ENCODE data around the gene BARD1.

The BARD1 gene

GRCh38 chr2:214808981-214809750, at the start of gene BARD1:
Gene BARD1, minus strand, starts transcription at chr2:214809683. Its CDS starts 114 bp downstream, at chr2:214809569.
- no peaks in the 10 kb centered on the region for H3K27me3 ChIP-seq (ENCODE audit: control insufficient read depth in 5 of 5, insufficient read depth in 4 of 5, low read length in 5 of 5)
- peaks cover 0 to 25% (median 22%) of the 10 kb centered on the region in 5 donors for H3K4me1 ChIP-seq (ENCODE audit: control insufficient read depth in 5 of 5, insufficient read depth in 5 of 5, low read length in 5 of 5)

DNA sequence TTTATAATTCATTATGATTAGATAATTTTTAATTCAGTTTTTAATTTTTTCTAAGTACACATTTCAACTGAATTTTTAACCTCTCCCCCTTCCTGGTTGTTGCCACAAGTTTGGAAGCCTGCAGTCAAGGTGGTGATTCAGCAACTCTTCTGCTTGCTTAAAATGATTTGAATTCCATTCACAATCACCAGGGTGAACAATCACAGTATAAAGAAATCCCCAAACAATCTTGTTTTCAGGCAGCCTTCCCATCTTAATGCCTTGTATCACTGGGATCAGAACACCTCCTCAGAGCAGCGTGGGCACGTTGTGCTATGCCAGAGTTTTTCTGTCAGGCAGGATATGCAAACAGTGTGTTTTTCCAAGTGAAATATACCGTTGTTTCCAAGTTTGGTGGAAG, 46.7 kb upstream of the BARD1 start:
- Histone ChIP-seq H3K36me3 (ENCODE audit: control insufficient read depth in 5 of 5, insufficient read depth in 5 of 5, low read length in 5 of 5) (no peaks in the 10 kb centered on the region), H3K4me3 (ENCODE audit: low read depth in 1 of 5, low read length in 5 of 5) (no peak overlapping the region), H3K27me3 (ENCODE audit: control insufficient read depth in 5 of 5, insufficient read depth in 4 of 5, low read length in 5 of 5) (no peaks in the 10 kb centered on the region), H3K27ac (ENCODE audit: low read depth, low read length) (no peak overlapping the region), H3K9ac (ENCODE audit: low read length in 5 of 5) (no peak overlapping the region), H3K4me1 (ENCODE audit: control insufficient read depth in 5 of 5, insufficient read depth in 5 of 5, low read length in 5 of 5) (no peaks in the 10 kb centered on the region), H3K9me3 (ENCODE audit: control insufficient read depth in 5 of 5, low read length in 5 of 5) (no peaks in the 10 kb centered on the region)

More at GRCh38 chr2:214808981-214809750, at the start of gene BARD1:
- peak within 1 kb of the TSS; percentile 76 for H3K27ac ChIP-seq (ENCODE audit: low read depth, low read length)
- H3K9ac ChIP-seq (ENCODE audit: low read length in 5 of 5), result peak within 1 kb of the TSS in 4 of 5 donors; percentile 79 to 87 (median 83)
- H3K4me3 ChIP-seq (ENCODE audit: low read depth in 1 of 5, low read length in 5 of 5), result peak within 1 kb of the TSS; percentile 80 to 92 (median 87)
- no peaks in the 10 kb centered on the region for H3K9me3 ChIP-seq (ENCODE audit: control insufficient read depth in 5 of 5, low read length in 5 of 5)
- H3K36me3 ChIP-seq (ENCODE audit: control insufficient read depth in 5 of 5, insufficient read depth in 5 of 5, low read length in 5 of 5), result no peaks in the 10 kb centered on the region

GRCh38 chr2:214853906-214854305, 44.4 kb upstream of the BARD1 start:
- Histone ChIP-seq H3K36me3 (ENCODE audit: control insufficient read depth in 5 of 5, insufficient read depth in 5 of 5, low read length in 5 of 5) (no peaks in the 10 kb centered on the region), H3K9me3 (ENCODE audit: control insufficient read depth in 5 of 5, low read length in 5 of 5) (no peaks in the 10 kb centered on the region), H3K4me1 (ENCODE audit: control insufficient read depth in 5 of 5, insufficient read depth in 5 of 5, low read length in 5 of 5) (no peaks in the 10 kb centered on the region), H3K27me3 (ENCODE audit: control insufficient read depth in 5 of 5, insufficient read depth in 4 of 5, low read length in 5 of 5) (no peaks in the 10 kb centered on the region), H3K4me3 (ENCODE audit: low read depth in 1 of 5, low read length in 5 of 5) (no peak overlapping the region), H3K27ac (ENCODE audit: low read depth, low read length) (no peak overlapping the region), H3K9ac (ENCODE audit: low read length in 5 of 5) (no peak overlapping the region)

GRCh38 chr2:214843823-214844222, 34.3 kb upstream of the BARD1 start:
- Histone ChIP-seq H3K27ac (ENCODE audit: low read depth, low read length) (no peak overlapping the region), H3K27me3 (ENCODE audit: control insufficient read depth in 5 of 5, insufficient read depth in 4 of 5, low read length in 5 of 5) (no peaks in the 10 kb centered on the region), H3K36me3 (ENCODE audit: control insufficient read depth in 5 of 5, insufficient read depth in 5 of 5, low read length in 5 of 5) (no peaks in the 10 kb centered on the region), H3K9me3 (ENCODE audit: control insufficient read depth in 5 of 5, low read length in 5 of 5) (no peaks in the 10 kb centered on the region), H3K9ac (ENCODE audit: low read length in 5 of 5) (no peak overlapping the region), H3K4me3 (ENCODE audit: low read depth in 1 of 5, low read length in 5 of 5) (no peak overlapping the region), H3K4me1 (ENCODE audit: control insufficient read depth in 5 of 5, insufficient read depth in 5 of 5, low read length in 5 of 5) (peaks cover 0 to 1% (median 0%) of the 10 kb centered on the region in 5 donors)

GRCh38 chr2:214839464-214839863, 30.0 kb upstream of the BARD1 start:
- Histone ChIP-seq H3K9me3 (ENCODE audit: control insufficient read depth in 5 of 5, low read length in 5 of 5) (no peaks in the 10 kb centered on the region), H3K4me1 (ENCODE audit: control insufficient read depth in 5 of 5, insufficient read depth in 5 of 5, low read length in 5 of 5) (peaks cover 0 to 1% (median 0%) of the 10 kb centered on the region in 5 donors), H3K27ac (ENCODE audit: low read depth, low read length) (no peak overlapping the region), H3K9ac (ENCODE audit: low read length in 5 of 5) (no peak overlapping the region), H3K27me3 (ENCODE audit: control insufficient read depth in 5 of 5, insufficient read depth in 4 of 5, low read length in 5 of 5) (no peaks in the 10 kb centered on the region), H3K4me3 (ENCODE audit: low read depth in 1 of 5, low read length in 5 of 5) (no peak overlapping the region), H3K36me3 (ENCODE audit: control insufficient read depth in 5 of 5, insufficient read depth in 5 of 5, low read length in 5 of 5) (no peaks in the 10 kb centered on the region)

GRCh38 chr2:214837466-214837865, 28.0 kb upstream of the BARD1 start:
- H3K9me3 ChIP-seq (ENCODE audit: control insufficient read depth in 5 of 5, low read length in 5 of 5), result no peaks in the 10 kb centered on the region
- H3K27me3 ChIP-seq (ENCODE audit: control insufficient read depth in 5 of 5, insufficient read depth in 4 of 5, low read length in 5 of 5), result no peaks in the 10 kb centered on the region

DNA sequence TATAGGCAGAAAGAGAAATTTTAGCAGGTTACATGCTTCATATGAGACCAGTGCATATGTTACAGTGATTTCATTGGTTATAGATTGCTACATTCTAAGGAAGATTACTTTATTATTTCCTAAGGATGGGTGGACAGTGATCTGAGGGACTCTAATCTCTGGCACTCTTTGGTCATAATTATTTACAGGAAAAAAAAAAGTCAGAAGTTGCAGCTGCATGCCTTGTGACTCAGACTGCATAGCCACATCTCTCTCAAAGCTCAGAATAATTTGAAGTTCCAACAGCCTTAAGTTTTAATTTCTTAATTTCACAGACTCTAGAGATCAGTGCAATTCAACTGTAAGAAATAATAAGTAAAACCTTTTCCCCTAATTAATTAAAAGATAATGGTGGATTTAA, 27.1 kb upstream of the BARD1 start:
- no peaks in the 10 kb centered on the region for H3K9me3 ChIP-seq (ENCODE audit: control insufficient read depth in 5 of 5, low read length in 5 of 5)
- H3K9ac ChIP-seq (ENCODE audit: low read length in 5 of 5), result no peak overlapping the region
- no peak overlapping the region for H3K27ac ChIP-seq (ENCODE audit: low read depth, low read length)
- no peaks in the 10 kb centered on the region for H3K27me3 ChIP-seq (ENCODE audit: control insufficient read depth in 5 of 5, insufficient read depth in 4 of 5, low read length in 5 of 5)
- H3K4me3 ChIP-seq (ENCODE audit: low read depth in 1 of 5, low read length in 5 of 5), result no peak overlapping the region
- no peaks in the 10 kb centered on the region for H3K36me3 ChIP-seq (ENCODE audit: control insufficient read depth in 5 of 5, insufficient read depth in 5 of 5, low read length in 5 of 5)
- no peaks in the 10 kb centered on the region for H3K4me1 ChIP-seq (ENCODE audit: control insufficient read depth in 5 of 5, insufficient read depth in 5 of 5, low read length in 5 of 5)

More at GRCh38 chr2:214837466-214837865, 28.0 kb upstream of the BARD1 start:
- Histone ChIP-seq H3K27ac (ENCODE audit: low read depth, low read length) (no peak overlapping the region), H3K9ac (ENCODE audit: low read length in 5 of 5) (no peak overlapping the region), H3K36me3 (ENCODE audit: control insufficient read depth in 5 of 5, insufficient read depth in 5 of 5, low read length in 5 of 5) (no peaks in the 10 kb centered on the region), H3K4me1 (ENCODE audit: control insufficient read depth in 5 of 5, insufficient read depth in 5 of 5, low read length in 5 of 5) (peaks cover 0 to under 1% (median 0%) of the 10 kb centered on the region in 5 donors), H3K4me3 (ENCODE audit: low read depth in 1 of 5, low read length in 5 of 5) (no peak overlapping the region)

- Histone ChIP-seq H3K4me1 (ENCODE audit: control insufficient read depth in 5 of 5, insufficient read depth in 5 of 5, low read length in 5 of 5) (no peaks in the 10 kb centered on the region), H3K4me3 (ENCODE audit: low read depth in 1 of 5, low read length in 5 of 5) (no peak overlapping the region), H3K9ac (ENCODE audit: low read length in 5 of 5) (no peak overlapping the region), H3K27ac (ENCODE audit: low read depth, low read length) (no peak overlapping the region), H3K27me3 (ENCODE audit: control insufficient read depth in 5 of 5, insufficient read depth in 4 of 5, low read length in 5 of 5) (no peaks in the 10 kb centered on the region), H3K9me3 (ENCODE audit: control insufficient read depth in 5 of 5, low read length in 5 of 5) (no peaks in the 10 kb centered on the region), H3K36me3 (ENCODE audit: control insufficient read depth in 5 of 5, insufficient read depth in 5 of 5, low read length in 5 of 5) (no peaks in the 10 kb centered on the region)
These were observed 21.4 kb upstream of the BARD1 start for GRCh38 chr2:214830794-214831346.

GRCh38 chr2:214816008-214816533, 6.6 kb upstream of the BARD1 start:
- no peaks in the 10 kb centered on the region for H3K27me3 ChIP-seq (ENCODE audit: control insufficient read depth in 5 of 5, insufficient read depth in 4 of 5, low read length in 5 of 5)
- H3K9ac ChIP-seq (ENCODE audit: low read length in 5 of 5), result no peak overlapping the region
- H3K9me3 ChIP-seq (ENCODE audit: control insufficient read depth in 5 of 5, low read length in 5 of 5), result no peaks in the 10 kb centered on the region
- no peaks in the 10 kb centered on the region for H3K36me3 ChIP-seq (ENCODE audit: control insufficient read depth in 5 of 5, insufficient read depth in 5 of 5, low read length in 5 of 5)
- H3K4me3 ChIP-seq (ENCODE audit: low read depth in 1 of 5, low read length in 5 of 5), result no peak overlapping the region
- H3K27ac ChIP-seq (ENCODE audit: low read depth, low read length), result no peak overlapping the region
- no peaks in the 10 kb centered on the region for H3K4me1 ChIP-seq (ENCODE audit: control insufficient read depth in 5 of 5, insufficient read depth in 5 of 5, low read length in 5 of 5)

DNA sequence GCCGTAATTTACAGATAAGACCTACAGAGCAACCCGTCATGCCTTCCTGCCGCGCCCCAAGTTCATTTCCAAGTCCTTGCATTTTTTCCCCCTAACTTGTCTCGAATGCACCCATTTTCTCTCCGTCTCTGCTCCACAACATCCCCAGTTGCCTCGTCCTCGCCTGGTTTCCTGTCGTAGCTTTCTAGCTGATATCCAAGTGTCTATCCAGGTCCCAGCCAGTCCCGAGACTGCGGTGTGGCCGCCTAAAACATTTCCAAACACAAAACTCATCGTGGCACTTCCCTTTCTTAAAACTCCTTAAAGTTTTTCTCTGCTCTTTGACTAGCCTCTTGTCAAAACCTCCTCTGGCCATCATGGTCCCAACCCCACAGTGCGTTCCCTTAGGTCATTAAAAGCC, 1.2 kb upstream of the BARD1 start:
- Histone ChIP-seq H3K36me3 (ENCODE audit: control insufficient read depth in 5 of 5, insufficient read depth in 5 of 5, low read length in 5 of 5) (no peaks in the 10 kb centered on the region), H3K27me3 (ENCODE audit: control insufficient read depth in 5 of 5, insufficient read depth in 4 of 5, low read length in 5 of 5) (no peaks in the 10 kb centered on the region), H3K4me1 (ENCODE audit: control insufficient read depth in 5 of 5, insufficient read depth in 5 of 5, low read length in 5 of 5) (peaks cover 0 to 25% (median 21%) of the 10 kb centered on the region in 5 donors), H3K9me3 (ENCODE audit: control insufficient read depth in 5 of 5, low read length in 5 of 5) (no peaks in the 10 kb centered on the region), H3K4me3 (ENCODE audit: low read depth in 1 of 5, low read length in 5 of 5) (peak overlapping the region; percentile 58 to 82 (median 71)), H3K27ac (ENCODE audit: low read depth, low read length) (no peak overlapping the region), H3K9ac (ENCODE audit: low read length in 5 of 5) (peak overlapping the region in 3 of 5 donors; percentile 10 to 79 (median 78))
